ENCODE measurements around the gene YIPF4. TPM values are rescaled to one million over a fixed set of nuclear protein-coding genes. Genes with fewer than 3 reads are reported as not detected.

Gene YIPF4
- total RNA-seq, 1 donor from 2014 or later, result 29.0 TPM

- H2AFZ ChIP-seq (replicated peaks), result no peak overlapping the region
- Mint-ChIP-seq H3K4me3 (no peak overlapping the region), H3K4me1 (no peaks in the 10 kb centered on the region), H3K27ac (no peak overlapping the region), H3K27me3 (ENCODE audit: insufficient read depth, low read depth) (no peaks in the 10 kb centered on the region), H3K9me3 (no peaks in the 10 kb centered on the region), H3K36me3 (peaks cover 20% of the 10 kb centered on the region)
- H3K4me1 ChIP-seq, result no peaks in the 10 kb centered on the region
- no peak overlapping the region for H3K4me2 ChIP-seq
- no peaks in the 10 kb centered on the region for H3F3A ChIP-seq (ENCODE audit: low read depth)
- H3K36me3 ChIP-seq, result peaks cover 3% of the 10 kb centered on the region
- H3K27ac ChIP-seq, result no peak overlapping the region
- H3K27me3 ChIP-seq, result no peaks in the 10 kb centered on the region
- peaks cover 77% of the 10 kb centered on the region for H3K79me2 ChIP-seq (ENCODE audit: low read depth)
- H3K9me3 ChIP-seq (ENCODE audit: low read depth), result no peaks in the 10 kb centered on the region
- peaks cover 7% of the 10 kb centered on the region for H4K20me1 ChIP-seq (ENCODE audit: low read depth)
- no peak for DNase-seq (ENCODE audit: low spot score)
- H3K4me3 ChIP-seq, result no peak overlapping the region
- H3K9ac ChIP-seq, result no peak overlapping the region
- TF ChIP-seq CTCF (IDR thresholded peaks at IDR 0.05) (no peak), EZH2phosphoT487 (IDR thresholded peaks at IDR 0.05) (no peak), EZH2 (IDR thresholded peaks at IDR 0.05) (no peak)
Measured at GRCh38 chr2:32284321-32284720, 6.6 kb downstream of the YIPF4 start.

DNA sequence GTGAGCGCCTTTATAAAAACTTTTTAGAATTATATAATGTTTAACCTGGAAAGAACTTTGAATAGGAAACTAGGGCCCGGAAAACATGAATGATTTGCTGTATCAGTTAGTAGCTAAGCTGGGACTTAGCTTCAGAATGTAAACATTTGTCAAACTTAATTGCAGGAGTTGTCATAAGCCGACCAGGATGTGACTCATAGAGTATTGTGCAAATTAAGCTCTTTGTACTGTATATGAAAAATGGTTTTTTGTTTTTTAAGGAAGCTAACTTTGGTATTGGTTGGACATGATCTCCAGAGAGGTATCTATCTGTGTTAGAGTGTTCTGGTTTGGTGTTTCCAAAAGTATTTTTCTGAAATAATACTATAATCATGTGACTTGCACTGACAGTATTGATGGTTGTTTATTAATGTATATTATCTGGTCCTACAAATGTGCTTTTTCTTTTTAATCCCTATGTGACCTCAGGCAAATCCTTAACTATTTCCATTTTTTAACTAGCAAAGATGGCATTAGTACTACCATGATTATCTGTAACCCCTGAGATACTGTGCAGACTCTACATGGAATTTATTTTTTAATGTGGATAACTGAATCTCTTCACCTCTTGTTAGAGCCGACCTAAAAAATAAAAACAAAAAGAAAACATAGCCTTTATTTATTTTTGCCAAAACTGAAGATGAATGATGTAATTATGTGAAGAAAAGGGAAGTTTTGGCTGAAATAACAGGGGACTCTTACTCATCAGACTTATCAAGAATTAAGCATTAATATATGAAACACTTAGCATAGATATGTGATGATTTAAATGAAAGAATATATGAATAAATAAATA, 11.7 kb downstream of the YIPF4 start:
- no peak for DNase-seq (ENCODE audit: low spot score)
- H3K27ac ChIP-seq, result no peak overlapping the region
- no peak overlapping the region for H3K4me2 ChIP-seq
- H3K4me1 Mint-ChIP-seq, result no peaks in the 10 kb centered on the region
- H3K27ac Mint-ChIP-seq, result no peak overlapping the region
- peaks cover 7% of the 10 kb centered on the region for H3K36me3 ChIP-seq
- H3K9ac ChIP-seq, result no peak overlapping the region
- H3K36me3 Mint-ChIP-seq, result peaks cover 24% of the 10 kb centered on the region
- no peaks in the 10 kb centered on the region for H3K9me3 ChIP-seq (ENCODE audit: low read depth)
- H3K27me3 Mint-ChIP-seq (ENCODE audit: insufficient read depth, low read depth), result no peaks in the 10 kb centered on the region
- no peaks in the 10 kb centered on the region for H3K9me3 Mint-ChIP-seq
- H3K4me3 ChIP-seq, result no peak overlapping the region
- peaks cover 57% of the 10 kb centered on the region for H3K79me2 ChIP-seq (ENCODE audit: low read depth)
- H3K4me1 ChIP-seq, result no peaks in the 10 kb centered on the region
- no peak overlapping the region for H3K4me3 Mint-ChIP-seq
- H3K27me3 ChIP-seq, result no peaks in the 10 kb centered on the region
- no peak for TF ChIP-seq CTCF (IDR thresholded peaks at IDR 0.05)
- TF ChIP-seq EZH2 (IDR thresholded peaks at IDR 0.05), result no peak
- TF ChIP-seq EZH2phosphoT487 (IDR thresholded peaks at IDR 0.05), result no peak
- H3F3A ChIP-seq (ENCODE audit: low read depth), result no peaks in the 10 kb centered on the region
- no peak overlapping the region for H2AFZ ChIP-seq (replicated peaks)
- H4K20me1 ChIP-seq (ENCODE audit: low read depth), result peaks cover 7% of the 10 kb centered on the region

GRCh38 chr2:32290000-32290339, 12.3 kb downstream of the YIPF4 start:
- Histone ChIP-seq H3K79me2 (ENCODE audit: low read depth) (peaks cover 51% of the 10 kb centered on the region), H2AFZ (replicated peaks) (no peak overlapping the region), H3K9me3 (ENCODE audit: low read depth) (no peaks in the 10 kb centered on the region), H3K4me1 (no peaks in the 10 kb centered on the region), H3K27ac (no peak overlapping the region), H3K9ac (no peak overlapping the region), H3K27me3 (no peaks in the 10 kb centered on the region), H3K4me2 (no peak overlapping the region), H4K20me1 (ENCODE audit: low read depth) (peaks cover 7% of the 10 kb centered on the region), H3K36me3 (peaks cover 7% of the 10 kb centered on the region), H3F3A (ENCODE audit: low read depth) (no peaks in the 10 kb centered on the region), H3K4me3 (no peak overlapping the region)
- no peak for DNase-seq (ENCODE audit: low spot score)
- no peak for TF ChIP-seq EZH2 (IDR thresholded peaks at IDR 0.05)
- TF ChIP-seq CTCF (IDR thresholded peaks at IDR 0.05), result no peak
- no peak for TF ChIP-seq EZH2phosphoT487 (IDR thresholded peaks at IDR 0.05)
- Mint-ChIP-seq H3K27ac (no peak overlapping the region), H3K4me3 (no peak overlapping the region), H3K9me3 (peaks cover under 1% of the 10 kb centered on the region), H3K4me1 (no peaks in the 10 kb centered on the region), H3K36me3 (peaks cover 19% of the 10 kb centered on the region), H3K27me3 (ENCODE audit: insufficient read depth, low read depth) (no peaks in the 10 kb centered on the region)
